GM23248 (cell line): ENCODE measurements around the gene CHD9. TPM values are rescaled to one million over a fixed set of nuclear protein-coding genes. Genes with fewer than 3 reads are reported as not detected.

ENCODE experiments used
- DNase-seq: peaks from one replicate; pipeline ENCODE4 v3.0.0-alpha.2; 2015
- H2AFZ ChIP-seq: fragments of 200-600 bp; sonication (generic); 2 replicates; pipeline ENCODE4 v1.6.1; 2016; ENCODE audit warnings: antibody characterized with exemption
- H3F3A ChIP-seq: fragments of 200-600 bp; sonication (generic); 2 replicates; pipeline ENCODE4 v1.6.1; 2016; ENCODE audit warnings: mild to moderate bottlenecking, antibody characterized with exemption, mixed run types; ENCODE audit not compliant: insufficient read depth
- H3K27ac ChIP-seq: fragments of 200-600 bp; sonication (generic); 2 replicates; pipeline ENCODE4 v1.5.1; 2016; ENCODE audit warnings: mild to moderate bottlenecking
- H3K27me3 ChIP-seq: fragments of 200-600 bp; sonication (generic); replicated peaks from 2 replicates; pipeline ENCODE4 v1.6.1; 2016; ENCODE audit warnings: mild to moderate bottlenecking; ENCODE audit not compliant: insufficient read depth
- H3K36me3 ChIP-seq: fragments of 200-600 bp; sonication (generic); 2 replicates; pipeline ENCODE4 v1.6.1; 2016; ENCODE audit warnings: low read depth, mild to moderate bottlenecking
- H3K4me1 ChIP-seq: fragments of 200-600 bp; sonication (generic); 2 replicates; pipeline ENCODE4 v1.6.1; 2016; ENCODE audit warnings: mild to moderate bottlenecking; ENCODE audit not compliant: insufficient read depth
- H3K4me2 ChIP-seq: fragments of 200-600 bp; sonication (generic); one replicate; pipeline ENCODE4 v1.6.1; 2016; ENCODE audit warnings: mild to moderate bottlenecking; ENCODE audit not compliant: unreplicated experiment
- H3K4me3 ChIP-seq: fragments of 200-600 bp; sonication (generic); 2 replicates; pipeline ENCODE4 v1.5.1; 2016; ENCODE audit warnings: mild to moderate bottlenecking
- H3K79me2 ChIP-seq: fragments of 200-600 bp; sonication (generic); 2 replicates; pipeline ENCODE4 v1.6.1; 2016; ENCODE audit warnings: mild to moderate bottlenecking; ENCODE audit not compliant: insufficient read depth
- H3K9ac ChIP-seq: fragments of 200-600 bp; sonication (generic); 2 replicates; pipeline ENCODE4 v1.6.1; 2016; ENCODE audit warnings: mild to moderate bottlenecking
- H3K9me2 ChIP-seq: fragments of 200-600 bp; sonication (generic); 2 replicates; pipeline ENCODE4 v1.6.1; 2016; ENCODE audit warnings: mixed run types, mild to moderate bottlenecking, moderate library complexity; ENCODE audit not compliant: insufficient read depth
- H3K9me3 ChIP-seq: fragments of 200-600 bp; sonication (generic); one replicate; pipeline ENCODE4 v1.6.1; 2017; ENCODE audit warnings: low read depth
- H4K20me1 ChIP-seq: fragments of 200-600 bp; sonication (generic); 2 replicates; pipeline ENCODE4 v1.6.0; 2016; ENCODE audit not compliant: insufficient read depth
- EZH2 ChIP-seq: fragments of 200-600 bp; sonication (generic); IDR thresholded peaks from 2 replicates; pipeline ENCODE4 v1.6.1; 2018; ENCODE audit warnings: antibody characterized with exemption, mild to moderate bottlenecking; ENCODE audit not compliant: insufficient read depth, poor library complexity, severe bottlenecking
- EZH2phosphoT487 ChIP-seq: fragments of 200-600 bp; sonication (generic); IDR thresholded peaks from 2 replicates; pipeline ENCODE4 v1.6.1; 2018; ENCODE audit warnings: antibody characterized with exemption, moderate library complexity, mild to moderate bottlenecking, low read depth; ENCODE audit not compliant: insufficient read depth
- WGBS, 2 experiments: methylation state at CpG; one replicate each; pipeline ENCODE4 v1.1.6; 2015 to 2017; ENCODE audit warnings: low lambda C conversion rate in 2 of 2, low coverage in 1 of 2; ENCODE audit errors: missing lambda C conversion rate in 2 of 2; 5-methylcytosine and 5-hydroxymethylcytosine counted together
- in situ Hi-C: fragments of 300-500 bp; cut with MboI; formaldehyde crosslinking; loops from 2 replicates; pipeline ENCODE4 v1.15.0; 2020
- polyA plus RNA-seq: library from polyadenylated mRNA; unstranded; fragments of >200 nt; fragmentation: Nextera tagmentation; extraction: Ambion mirVana; gene quantifications from 2 replicates; pipeline ENCODE4 v1.2.1, GENCODE V29; 2016
- total RNA-seq: library from RNA; depleted of rRNA; stranded (reverse); fragments of >200 nt; shearing (Covaris generic); gene quantifications from 2 replicates; pipeline ENCODE4 v1.2.3, GENCODE V29; 2014

Gene CHD9
- total and polyA plus RNA-seq, 2 experiments from 2014 or later, result 20.5 to 47.4 TPM

GRCh38 chr16:53084746-53085334 lies 30.0 kb downstream of the CHD9 start:
- TF ChIP-seq EZH2phosphoT487 (no peak), EZH2 (no peak)
- no peak for DNase-seq
- Histone ChIP-seq H3K4me2 (peak overlapping the region; percentile 58), H3F3A (peaks cover 56% of the 10 kb centered on the region), H3K4me1 (peaks cover 66% of the 10 kb centered on the region), H2AFZ (no peak overlapping the region), H3K9ac (peak overlapping the region; percentile 59), H3K4me3 (no peak overlapping the region), H4K20me1 (no peaks in the 10 kb centered on the region), H3K9me2 (no peaks in the 10 kb centered on the region), H3K79me2 (peaks cover 43% of the 10 kb centered on the region), H3K36me3 (no peaks in the 10 kb centered on the region), H3K27me3 (no peaks in the 10 kb centered on the region), H3K27ac (peak overlapping the region; percentile 80), H3K9me3 (no peaks in the 10 kb centered on the region)
- 58 to 68% methylated on average over 8 of the region's 8 CpGs for WGBS, 2 experiments
- in situ Hi-C loops, result no loop called here

GRCh38 chr16:53085369-53085843 lies 30.6 kb downstream of the CHD9 start:
- WGBS, 2 experiments, result 11 to 19% methylated on average over 4 of the region's 4 CpGs
- Histone ChIP-seq H4K20me1 (no peaks in the 10 kb centered on the region), H2AFZ (peak overlapping the region; percentile 9; the same call in 1 of the 2 replicates), H3K9me3 (no peaks in the 10 kb centered on the region), H3K9ac (peak overlapping the region; percentile 59), H3K27ac (peak overlapping the region; percentile 80), H3K27me3 (no peaks in the 10 kb centered on the region), H3K36me3 (no peaks in the 10 kb centered on the region), H3K9me2 (no peaks in the 10 kb centered on the region), H3F3A (peaks cover 56% of the 10 kb centered on the region), H3K79me2 (peaks cover 44% of the 10 kb centered on the region), H3K4me1 (peaks cover 66% of the 10 kb centered on the region), H3K4me2 (peak overlapping the region; percentile 58), H3K4me3 (peak overlapping the region; percentile 12; the same call in 1 of the 2 replicates)
- TF ChIP-seq EZH2 (no peak), EZH2phosphoT487 (no peak)
- DNase-seq, result peak; percentile 61
- in situ Hi-C loops, result no loop called here

- H3K9ac ChIP-seq, result peak overlapping the region; percentile 59
- H3K4me1 ChIP-seq, result peaks cover 67% of the 10 kb centered on the region
- DNase-seq, result peak; percentile 57
- in situ Hi-C loops, result no loop called here
- H3F3A ChIP-seq, result peaks cover 54% of the 10 kb centered on the region
- no peaks in the 10 kb centered on the region for H3K27me3 ChIP-seq
- 16 to 17% methylated on average over 6 of the region's 6 CpGs for WGBS, 2 experiments
- peak overlapping the region; percentile 58 for H3K4me2 ChIP-seq
- H3K27ac ChIP-seq, result peak overlapping the region; percentile 80
- no peaks in the 10 kb centered on the region for H3K36me3 ChIP-seq
- peaks cover 44% of the 10 kb centered on the region for H3K79me2 ChIP-seq
- TF ChIP-seq EZH2, result no peak
- no peak for TF ChIP-seq EZH2phosphoT487
- peak overlapping the region; percentile 12; the same call in 1 of the 2 replicates for H3K4me3 ChIP-seq
- H3K9me3 ChIP-seq, result no peaks in the 10 kb centered on the region
- peak overlapping the region; percentile 9; the same call in 1 of the 2 replicates for H2AFZ ChIP-seq
- no peaks in the 10 kb centered on the region for H3K9me2 ChIP-seq
- no peaks in the 10 kb centered on the region for H4K20me1 ChIP-seq
These were observed 31.2 kb downstream of the CHD9 start for GRCh38 chr16:53085931-53086421.

- peak; percentile 80 for DNase-seq
- Histone ChIP-seq H3K36me3 (no peaks in the 10 kb centered on the region), H3K4me3 (no peak overlapping the region), H3K79me2 (peaks cover 37% of the 10 kb centered on the region), H3K9me3 (no peaks in the 10 kb centered on the region), H3K27me3 (no peaks in the 10 kb centered on the region), H4K20me1 (no peaks in the 10 kb centered on the region), H3K9me2 (no peaks in the 10 kb centered on the region), H2AFZ (no peak overlapping the region), H3F3A (peaks cover 52% of the 10 kb centered on the region), H3K4me2 (no peak overlapping the region), H3K27ac (peak overlapping the region; percentile 35), H3K4me1 (peaks cover 70% of the 10 kb centered on the region), H3K9ac (no peak overlapping the region)
- no peak for TF ChIP-seq EZH2
- no peak for TF ChIP-seq EZH2phosphoT487
- in situ Hi-C loops, result no loop called here
- WGBS, 2 experiments, result 10 to 13% methylated on average over 3 of the region's 3 CpGs
These were observed 32.3 kb downstream of the CHD9 start for GRCh38 chr16:53087101-53087500.
